H1 (cell line): ENCODE results near the gene SLC25A5. TPM values are rescaled to one million over a fixed set of nuclear protein-coding genes. Genes with fewer than 3 reads are reported as not detected.

ENCODE experiments used
- CTCF ChIA-PET: fragments of 300-600 bp; sonication (Branson Sonifier 250); formaldehyde crosslinking; loops from one replicate; lab custom pipeline; 2021; ENCODE audit not compliant: partially characterized antibody; lab: Charles Lee
- POLR2A ChIA-PET: fragments of 300-600 bp; sonication (Branson Sonifier 250); formaldehyde crosslinking; loops from one replicate; lab custom pipeline; 2021; ENCODE audit warnings: inconsistent platforms; ENCODE audit not compliant: partially characterized antibody; lab: Charles Lee
- DNase-seq, 2 experiments: peaks; one replicate each; pipeline versions ENCODE4 v3.0.0 to v3.0.0-alpha.2; 2010 to 2022; ENCODE audit warnings: low spot score in 2 of 2, low read depth in 1 of 2, mixed read lengths in 1 of 2
- FAIRE-seq: peaks from 2 replicates; lab custom pipeline; 2011; peaks lifted over from hg19 to GRCh38; lab: Jason Lieb, UNC
- H2AFZ ChIP-seq: 2 replicates; pipeline ENCODE4 v1.8.1; 2012; ENCODE audit warnings: low read length, inconsistent platforms
- H2AK5ac ChIP-seq: 2 replicates; pipeline ENCODE4 v1.6.1; 2013; ENCODE audit warnings: low read depth, low read length
- H2BK120ac ChIP-seq: replicated peaks from 2 replicates; pipeline ENCODE3; 2013; ENCODE audit warnings: low read depth, low read length, inconsistent platforms
- H2BK12ac ChIP-seq: 2 replicates; pipeline ENCODE4 v1.6.1; 2013; ENCODE audit warnings: low read depth, low read length
- H2BK15ac ChIP-seq: 2 replicates; pipeline ENCODE4 v1.6.1; 2013; ENCODE audit warnings: low read length
- H2BK20ac ChIP-seq: 2 replicates; pipeline ENCODE4 v1.6.1; 2013; ENCODE audit warnings: low read length
- H2BK5ac ChIP-seq: 2 replicates; pipeline ENCODE4 v1.6.1; 2013; ENCODE audit warnings: low read depth, low read length
- H3K14ac ChIP-seq: 2 replicates; pipeline ENCODE4 v1.6.1; 2013; ENCODE audit warnings: inconsistent platforms; ENCODE audit not compliant: insufficient read length
- H3K18ac ChIP-seq: 2 replicates; pipeline ENCODE4 v1.6.1; 2013; ENCODE audit warnings: low read length; ENCODE audit errors: extremely low read depth
- H3K23ac ChIP-seq: 2 replicates; pipeline ENCODE4 v1.6.1; 2013; ENCODE audit warnings: inconsistent platforms; ENCODE audit not compliant: insufficient read length
- H3K23me2 ChIP-seq: 2 replicates; pipeline ENCODE4 v1.6.1; 2013; ENCODE audit warnings: low read depth, low read length
- H3K27ac ChIP-seq: 2 replicates; pipeline ENCODE4 v1.6.1; 2011; ENCODE audit warnings: low read depth, low read length, inconsistent platforms
- H3K27me3 ChIP-seq, 4 experiments: replicated peaks in 1 of 4; 1 replicate in 1 of 4; 2 replicates in 3 of 4; pipeline versions ENCODE4 v1.6.1 to v1.8.1; 2011 to 2013; ENCODE audit warnings: low read length in 3 of 4, mild to moderate bottlenecking in 3 of 4, inconsistent platforms in 2 of 4, mixed read lengths in 2 of 4, moderate library complexity in 1 of 4; ENCODE audit not compliant: control insufficient read depth in 3 of 4, insufficient read depth in 3 of 4; ENCODE audit errors: extremely low read depth in 1 of 4
- H3K36me3 ChIP-seq, 4 experiments: 2 replicates each; pipeline versions ENCODE4 v1.6.1 to v1.8.1; 2011 to 2013; ENCODE audit warnings: mild to moderate bottlenecking in 4 of 4, low read length in 3 of 4, moderate library complexity in 2 of 4, control low read depth in 1 of 4, inconsistent platforms in 1 of 4; ENCODE audit not compliant: insufficient read depth in 4 of 4, control insufficient read depth in 2 of 4
- H3K4ac ChIP-seq: replicated peaks from 2 replicates; pipeline ENCODE3; 2013; ENCODE audit warnings: low read length, low read depth, mixed read lengths, inconsistent platforms; ENCODE audit not compliant: insufficient read length
- H3K4me1 ChIP-seq, 4 experiments: replicated peaks in 1 of 4; 1 replicate in 1 of 4; 2 replicates in 3 of 4; pipeline versions ENCODE4 v1.6.1 to v1.8.1; 2011 to 2013; ENCODE audit warnings: low read length in 3 of 4, inconsistent platforms in 2 of 4, mixed read lengths in 1 of 4; ENCODE audit not compliant: insufficient read depth in 4 of 4, control insufficient read depth in 3 of 4
- H3K4me2 ChIP-seq, 2 experiments: 2 replicates each; pipeline versions ENCODE4 v1.6.1 to v1.8.1; 2011 to 2013; ENCODE audit warnings: low read depth in 2 of 2, low read length in 2 of 2, control low read depth in 1 of 2, inconsistent platforms in 1 of 2, mild to moderate bottlenecking in 1 of 2; ENCODE audit not compliant: insufficient read depth in 1 of 2
- H3K4me3 ChIP-seq, 4 experiments: fragments of 200-600, 300-600 bp in 1 of 4; sonication (generic), shearing (Covaris generic), sonication (Bioruptor Twin) in 1 of 4; 2 replicates each; pipeline versions ENCODE4 v1.5.1 to v1.8.1; 2011 to 2016; ENCODE audit warnings: low read length in 4 of 4, low read depth in 3 of 4, control low read depth in 2 of 4, inconsistent platforms in 2 of 4, mild to moderate bottlenecking in 2 of 4, mixed read lengths in 1 of 4, moderate library complexity in 1 of 4; ENCODE audit not compliant: insufficient read depth in 2 of 4; ENCODE audit errors: extremely low read depth in 1 of 4
- H3K56ac ChIP-seq: replicated peaks from 2 replicates; pipeline ENCODE3; 2013; ENCODE audit warnings: low read depth, mild to moderate bottlenecking, mixed read lengths, low read length, inconsistent platforms; ENCODE audit not compliant: insufficient read length
- H3K79me1 ChIP-seq: 2 replicates; pipeline ENCODE4 v1.6.1; 2013; ENCODE audit warnings: low read depth, low read length, control low read depth
- H3K79me2 ChIP-seq, 2 experiments: 2 replicates each; pipeline versions ENCODE4 v1.6.1 to v1.8.1; 2012 to 2013; ENCODE audit warnings: low read length in 2 of 2, mild to moderate bottlenecking in 2 of 2, inconsistent platforms in 1 of 2; ENCODE audit not compliant: insufficient read depth in 2 of 2, control insufficient read depth in 1 of 2
- H3K9ac ChIP-seq, 4 experiments: replicated peaks in 1 of 4; 1 replicate in 1 of 4; 2 replicates in 3 of 4; pipeline versions ENCODE4 v1.6.1 to v1.8.1; 2011 to 2013; ENCODE audit warnings: low read depth in 3 of 4, low read length in 3 of 4, control low read depth in 2 of 4, mild to moderate bottlenecking in 2 of 4, moderate library complexity in 2 of 4, inconsistent platforms in 1 of 4; ENCODE audit errors: extremely low read depth in 1 of 4
- H3K9me3 ChIP-seq, 2 experiments: 2 replicates each; pipeline versions ENCODE4 v1.6.1 to v1.8.1; 2012 to 2013; ENCODE audit warnings: mild to moderate bottlenecking in 2 of 2, moderate library complexity in 2 of 2, control low read depth in 1 of 2, inconsistent platforms in 1 of 2, low read depth in 1 of 2, low read length in 1 of 2, mixed read lengths in 1 of 2; ENCODE audit not compliant: insufficient read depth in 2 of 2
- H4K20me1 ChIP-seq, 2 experiments: replicated peaks in 1 of 2; 2 replicates each; pipeline versions ENCODE3 to v1.8.1; 2011 to 2013; ENCODE audit warnings: inconsistent platforms in 2 of 2, low read length in 2 of 2, mild to moderate bottlenecking in 1 of 2; ENCODE audit not compliant: insufficient read depth in 2 of 2, control insufficient read depth in 1 of 2
- H4K5ac ChIP-seq: 2 replicates; pipeline ENCODE4 v1.6.1; 2013; ENCODE audit warnings: low read length, low read depth, mixed read lengths, inconsistent platforms; ENCODE audit not compliant: insufficient read length
- H4K8ac ChIP-seq: 2 replicates; pipeline ENCODE4 v1.8.0; 2013; ENCODE audit warnings: mild to moderate bottlenecking, moderate library complexity, low read length, inconsistent platforms; ENCODE audit not compliant: insufficient read depth; ENCODE audit errors: extremely low read depth
- H4K91ac ChIP-seq: replicated peaks from 2 replicates; pipeline ENCODE3; 2013; ENCODE audit warnings: low read length, mixed read lengths, inconsistent platforms; ENCODE audit not compliant: insufficient read length
- BACH1 ChIP-seq: IDR thresholded peaks from 2 replicates; pipeline ENCODE4 v1.6.1; 2012; ENCODE audit warnings: low read length, improper control_type of control experiment
- BCL11A ChIP-seq, 2 experiments: IDR thresholded peaks; one replicate each; pipeline ENCODE4 v1.6.1; 2011; ENCODE audit warnings: low read depth in 2 of 2, low read length in 2 of 2, mild to moderate bottlenecking in 2 of 2
- CHD1 ChIP-seq: IDR thresholded peaks from 2 replicates; pipeline ENCODE4 v1.6.1; 2012; ENCODE audit warnings: low read depth, low read length, improper control_type of control experiment
- E2F6 ChIP-seq: IDR thresholded peaks from 2 replicates; pipeline ENCODE4 v1.6.1; 2012; ENCODE audit warnings: inconsistent platforms
- EGR1 ChIP-seq: IDR thresholded peaks from 2 replicates; pipeline ENCODE4 v1.6.1; 2011; ENCODE audit warnings: low read depth, low read length, borderline replicate concordance
- FOSL1 ChIP-seq: IDR thresholded peaks from 2 replicates; pipeline ENCODE4 v1.6.1; 2011; ENCODE audit warnings: mild to moderate bottlenecking, low read depth, low read length, moderate library complexity; ENCODE audit not compliant: insufficient read depth
- MAFK ChIP-seq: IDR thresholded peaks from 2 replicates; pipeline ENCODE4 v1.6.1; 2012; ENCODE audit warnings: low read depth, mild to moderate bottlenecking, improper control_type of control experiment, low read length
- PHF8 ChIP-seq: fragments of 200-600 bp; sonication (generic); conservative IDR thresholded peaks from 2 replicates; pipeline ENCODE4 v1.7.1; 2012; ENCODE audit warnings: low read depth, mild to moderate bottlenecking, inconsistent platforms, low read length, moderate library complexity
- POLR2A ChIP-seq, 2 experiments: IDR thresholded peaks; 1 replicate in 1 of 2; 2 replicates in 1 of 2; pipeline ENCODE4 v1.6.1; 2011; ENCODE audit warnings: low read depth in 2 of 2, low read length in 2 of 2, mild to moderate bottlenecking in 2 of 2; ENCODE audit errors: control extremely low read depth in 1 of 2
- SIX5 ChIP-seq: IDR thresholded peaks from 2 replicates; pipeline ENCODE4 v1.6.1; 2011; ENCODE audit warnings: mild to moderate bottlenecking, low read depth, low read length
- SP4 ChIP-seq: IDR thresholded peaks from 2 replicates; pipeline ENCODE4 v1.6.1; 2012; ENCODE audit warnings: low read length, inconsistent platforms
- SRF ChIP-seq: IDR thresholded peaks from 2 replicates; pipeline ENCODE4 v1.6.1; 2011; ENCODE audit warnings: mild to moderate bottlenecking, low read depth, low read length, moderate library complexity
- TBP ChIP-seq: IDR thresholded peaks from 2 replicates; pipeline ENCODE4 v1.6.1; 2011; ENCODE audit warnings: low read depth, low read length, improper control_type of control experiment
- WGBS, 2 experiments: shearing (Covaris generic) in 1 of 2; methylation state at CpG; one replicate each; pipeline versions ENCODE4 v1.1.6 to v1.1.7; 2013 to 2015; ENCODE audit warnings: low lambda C conversion rate in 2 of 2, mixed read lengths in 2 of 2, inconsistent platforms in 1 of 2, low coverage in 1 of 2, missing lambda C conversion rate in 1 of 2; ENCODE audit not compliant: insufficient replicate concordance in 2 of 2, insufficient coverage in 1 of 2, insufficient read length in 1 of 2; ENCODE audit errors: extremely low coverage in 1 of 2, missing lambda C conversion rate in 1 of 2; 5-methylcytosine and 5-hydroxymethylcytosine counted together
- polyA plus RNA-seq, 7 experiments: library from polyadenylated mRNA; depleted of rRNA in 3 of 7; stranded (reverse) in 5 of 7; unstranded in 2 of 7; fragments of >200 nt in 5 of 7; fragments of 200-250 nt in 2 of 7; gene quantifications; 1 replicate in 5 of 7; 2 replicates in 1 of 7; 4 replicates in 1 of 7; pipeline versions ENCODE4 v1.2.1 to v1.2.3, GENCODE V29; 2011 to 2013; ENCODE audit warnings: missing spikeins in 2 of 7, mixed read lengths in 2 of 7
- total RNA-seq: library from RNA; stranded (reverse); fragmentation: NEBNext Ultra II Directional; extraction: Animal tissue kit (Norgen Biotek cat#: 25700); gene quantifications from 2 replicates; pipeline ENCODE4 v1.2.1, GENCODE V29; 2021

Gene SLC25A5
- total and polyA plus RNA-seq, 2 of the 8 experiments (the other 6 are each of a cell fraction or from before 2014, with no cell fraction given), result 512 to 727 TPM

GRCh38 chrX:119507206-119507605 lies 39.0 kb downstream of the SLC25A5 start:
- CTCF ChIA-PET, result interaction anchor here (1.2 to 2.2 kb wide), 3 partner anchors 12 to 20 kb away, joined by 4 read pairs; no protein-coding TSS in a partner anchor
- POLR2A ChIA-PET, result interaction anchor here (1.5 kb wide), 1 partner anchor 68 kb away, joined by 3 read pairs; no protein-coding TSS in a partner anchor
- TF ChIP-seq EGR1 (no peak), MAFK (no peak), POLR2A (IDR thresholded peaks at IDR 0.05; ENCODE audit: control extremely low read depth in 1 of 2, low read depth in 2 of 2, low read length in 2 of 2) (no peak), SP4 (no peak), SRF (no peak), FOSL1 (no peak), BCL11A (IDR thresholded peaks at IDR 0.05; ENCODE audit: low read depth in 2 of 2, low read length in 2 of 2) (no peak), BACH1 (no peak), SIX5 (no peak), CHD1 (no peak), E2F6 (no peak), TBP (no peak), PHF8 (no peak)

More at GRCh38 chrX:119507206-119507605, 39.0 kb downstream of the SLC25A5 start:
- Histone ChIP-seq H3K23ac (no peak overlapping the region), H3K9me3 (no peaks in the 10 kb centered on the region), H4K5ac (no peak overlapping the region), H2BK15ac (no peak overlapping the region), H3K14ac (no peak overlapping the region), H3K27me3 (no peaks in the 10 kb centered on the region), H3K27ac (no peak overlapping the region), H2AK5ac (no peak overlapping the region), H3K79me2 (no peaks in the 10 kb centered on the region), H4K91ac (no peak overlapping the region), H3K18ac (no peak overlapping the region), H4K20me1 (no peaks in the 10 kb centered on the region), H3K79me1 (no peaks in the 10 kb centered on the region), H2AFZ (no peak overlapping the region), H2BK12ac (no peak overlapping the region), H2BK120ac (no peak overlapping the region), H3K4me2 (no peak overlapping the region), H3K56ac (no peak overlapping the region), H4K8ac (no peak overlapping the region), H3K36me3 (no peaks in the 10 kb centered on the region), H3K4ac (no peak overlapping the region), H3K23me2 (no peaks in the 10 kb centered on the region), H2BK20ac (no peak overlapping the region), H3K4me1 (peaks cover 0 to 2% (median 0%) of the 10 kb centered on the region in 4 experiments; a peak in 1 of 7 replicates), H3K4me3 (no peak overlapping the region), H2BK5ac (no peak overlapping the region), H3K9ac (no peak overlapping the region)
- DNase-seq (no peak), FAIRE-seq (no peak)
- WGBS, 2 experiments, result 91% methylated on average over 4 of the region's 6 CpGs; no CpG with 5 or more reads in 1 of the 2 experiments
